PC-3 (cell line): ENCODE measurements around the gene CILP. TPM values are rescaled to one million over a fixed set of nuclear protein-coding genes. Genes with fewer than 3 reads are reported as not detected.

Experiments used
- ATAC-seq: fragments of 200-7000 bp; cut with Tn5 transposase; 2 replicates; pipeline ENCODE4 v1.9.1; 2020; ENCODE audit warnings: mild to moderate bottlenecking, moderate library complexity
- BruUV-seq: library from RNA; stranded (reverse); fragments of 400-500 nt; replicated peaks from 2 replicates; lab custom pipeline; 2021; lab: Mats Ljungman, UMichigan
- CTCF ChIA-PET: fragments of 300-600 bp; sonication (Branson Sonifier 250); formaldehyde crosslinking; loops from one replicate; lab custom pipeline; 2022; ENCODE audit warnings: antibody characterized with exemption; lab: Charles Lee
- POLR2A ChIA-PET: fragments of 300-600 bp; sonication (Branson Sonifier 250); formaldehyde crosslinking; loops from one replicate; lab custom pipeline; 2022; ENCODE audit warnings: antibody characterized with exemption; ENCODE audit not compliant: unreplicated experiment; lab: Charles Lee
- DNase-seq: peaks from one replicate; pipeline ENCODE4 v3.0.0-alpha.2; 2015
- H2AFZ ChIP-seq: fragments of 300-600 bp; sonication (generic); 2 replicates; pipeline ENCODE4 v1.6.0; 2016; ENCODE audit warnings: antibody characterized with exemption, low read length
- H3F3A ChIP-seq: fragments of 300-600 bp; sonication (generic); one replicate; pipeline ENCODE4 v1.6.0; 2017; ENCODE audit warnings: antibody characterized with exemption, low read length, control low read depth, mild to moderate bottlenecking; ENCODE audit not compliant: unreplicated experiment
- H3K27ac ChIP-seq: fragments of 300-600 bp; sonication (generic); 2 replicates; pipeline ENCODE4 v1.5.1; 2016; ENCODE audit warnings: mild to moderate bottlenecking, low read length
- H3K27me3 ChIP-seq: fragments of 300-600 bp; sonication (generic); 2 replicates; pipeline ENCODE4 v1.6.1; 2016; ENCODE audit warnings: low read length, mixed read lengths
- H3K36me3 ChIP-seq: fragments of 300-600 bp; sonication (generic); 2 replicates; pipeline ENCODE4 v1.6.1; 2016; ENCODE audit warnings: low read depth, mixed run types, low read length, mixed read lengths
- H3K4me1 ChIP-seq: fragments of 300-600 bp; sonication (generic); 2 replicates; pipeline ENCODE4 v1.5.1; 2016; ENCODE audit warnings: low read length; ENCODE audit not compliant: insufficient read depth
- H3K4me2 ChIP-seq: fragments of 300-600 bp; sonication (generic); 2 replicates; pipeline ENCODE4 v1.6.0; 2016; ENCODE audit warnings: low read length
- H3K4me3 ChIP-seq: fragments of 300-600 bp; sonication (generic); 2 replicates; pipeline ENCODE4 v1.5.1; 2016; ENCODE audit warnings: mild to moderate bottlenecking, low read length, mixed read lengths
- H3K79me2 ChIP-seq: fragments of 300-600 bp; sonication (generic); 2 replicates; pipeline ENCODE4 v1.6.1; 2017; ENCODE audit warnings: low read length, mixed read lengths
- H3K9ac ChIP-seq: fragments of 300-600 bp; sonication (generic); 2 replicates; pipeline ENCODE4 v1.6.0; 2016; ENCODE audit warnings: mild to moderate bottlenecking, low read length
- H3K9me2 ChIP-seq: fragments of 300-600 bp; sonication (generic); replicated peaks from 2 replicates; pipeline ENCODE4 v1.6.1; 2016; ENCODE audit warnings: mixed run types, low read length, mixed read lengths
- H3K9me3 ChIP-seq: fragments of 300-600 bp; sonication (generic); 2 replicates; pipeline ENCODE4 v1.6.1; 2016; ENCODE audit warnings: low read length, mixed read lengths
- H4K20me1 ChIP-seq: fragments of 300-600 bp; sonication (generic); 2 replicates; pipeline ENCODE4 v1.6.1; 2016; ENCODE audit warnings: low read length, mixed read lengths
- EZH2 ChIP-seq: fragments of 300-600 bp; sonication (generic); IDR thresholded peaks from one replicate; pipeline ENCODE4 v1.6.1; 2017; ENCODE audit warnings: antibody characterized with exemption, mild to moderate bottlenecking, low read length; ENCODE audit not compliant: unreplicated experiment
- EZH2phosphoT487 ChIP-seq: fragments of 300-600 bp; sonication (generic); IDR thresholded peaks from 2 replicates; pipeline ENCODE4 v1.6.1; 2018; ENCODE audit warnings: mild to moderate bottlenecking, antibody characterized with exemption, low read length, borderline replicate concordance
- intact Hi-C: fragments of 100-400 bp; cut with micrococcal nuclease; formaldehyde crosslinking; loops from 2 replicates; pipeline ENCODE4 v1.9.0; 2023
- total RNA-seq: library from RNA; depleted of rRNA; stranded (reverse); fragments of >200 nt; gene quantifications from 2 replicates; pipeline ENCODE4 v1.2.3, GENCODE V29; 2014
- TF ChIP-seq, protein P1 (sequence below): fragments of 300-600 bp; sonication (generic); conservative IDR thresholded peaks from 2 replicates; pipeline ENCODE4 v1.5.1; 2017; ENCODE audit warnings: antibody characterized with exemption, low read depth, mild to moderate bottlenecking, low read length

Gene CILP
- total RNA-seq, 1 experiment from 2014 or later, result not detected

DNA sequence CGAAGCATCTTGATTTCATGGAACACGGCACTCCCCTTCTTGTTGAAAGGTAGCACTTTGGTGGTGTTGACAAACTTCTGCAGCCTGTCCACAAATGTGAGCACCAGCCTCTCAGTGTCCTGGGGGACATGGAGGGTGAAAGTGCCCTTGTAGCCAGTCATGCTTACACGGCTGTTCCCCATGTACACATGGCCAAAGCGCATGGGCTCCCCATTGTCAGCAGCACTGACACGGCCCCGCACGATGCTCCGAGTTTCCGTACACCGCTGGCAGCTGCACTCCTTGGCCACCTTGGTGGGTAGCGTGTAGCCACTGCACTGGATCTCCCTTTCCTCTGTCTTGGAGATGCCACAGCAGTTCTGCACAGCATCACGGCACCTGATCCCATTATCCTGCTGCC lies 12.7 kb downstream of the CILP start:
- H3K4me3 ChIP-seq, result no peak overlapping the region
- no peak overlapping the region for H2AFZ ChIP-seq
- no peak for ATAC-seq
- no peak overlapping the region for H3K4me2 ChIP-seq
- no peaks in the 10 kb centered on the region for H3K79me2 ChIP-seq
- no peaks in the 10 kb centered on the region for H3K9me3 ChIP-seq
- TF ChIP-seq EZH2phosphoT487 (no peak), EZH2 (no peak)
- TF ChIP-seq, protein P1, sequence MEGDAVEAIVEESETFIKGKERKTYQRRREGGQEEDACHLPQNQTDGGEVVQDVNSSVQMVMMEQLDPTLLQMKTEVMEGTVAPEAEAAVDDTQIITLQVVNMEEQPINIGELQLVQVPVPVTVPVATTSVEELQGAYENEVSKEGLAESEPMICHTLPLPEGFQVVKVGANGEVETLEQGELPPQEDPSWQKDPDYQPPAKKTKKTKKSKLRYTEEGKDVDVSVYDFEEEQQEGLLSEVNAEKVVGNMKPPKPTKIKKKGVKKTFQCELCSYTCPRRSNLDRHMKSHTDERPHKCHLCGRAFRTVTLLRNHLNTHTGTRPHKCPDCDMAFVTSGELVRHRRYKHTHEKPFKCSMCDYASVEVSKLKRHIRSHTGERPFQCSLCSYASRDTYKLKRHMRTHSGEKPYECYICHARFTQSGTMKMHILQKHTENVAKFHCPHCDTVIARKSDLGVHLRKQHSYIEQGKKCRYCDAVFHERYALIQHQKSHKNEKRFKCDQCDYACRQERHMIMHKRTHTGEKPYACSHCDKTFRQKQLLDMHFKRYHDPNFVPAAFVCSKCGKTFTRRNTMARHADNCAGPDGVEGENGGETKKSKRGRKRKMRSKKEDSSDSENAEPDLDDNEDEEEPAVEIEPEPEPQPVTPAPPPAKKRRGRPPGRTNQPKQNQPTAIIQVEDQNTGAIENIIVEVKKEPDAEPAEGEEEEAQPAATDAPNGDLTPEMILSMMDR, result no peak
- H3F3A ChIP-seq, result no peaks in the 10 kb centered on the region
- H4K20me1 ChIP-seq, result no peaks in the 10 kb centered on the region
- no peak overlapping the region for H3K27ac ChIP-seq
- no peak overlapping the region for H3K9ac ChIP-seq
- no peaks in the 10 kb centered on the region for H3K4me1 ChIP-seq
- intact Hi-C loops, result no loop called here
- ChIA-PET POLR2A (no interaction called here), CTCF (interaction anchor here (0.6 kb wide), 1 partner anchor 73 kb away, joined by 3 read pairs; no protein-coding TSS in a partner anchor)
- H3K9me2 ChIP-seq, result no peaks in the 10 kb centered on the region
- H3K36me3 ChIP-seq, result no peaks in the 10 kb centered on the region
- no peak for DNase-seq
- no peaks in the 10 kb centered on the region for H3K27me3 ChIP-seq
- BruUV-seq, result no TSS peak

DNA sequence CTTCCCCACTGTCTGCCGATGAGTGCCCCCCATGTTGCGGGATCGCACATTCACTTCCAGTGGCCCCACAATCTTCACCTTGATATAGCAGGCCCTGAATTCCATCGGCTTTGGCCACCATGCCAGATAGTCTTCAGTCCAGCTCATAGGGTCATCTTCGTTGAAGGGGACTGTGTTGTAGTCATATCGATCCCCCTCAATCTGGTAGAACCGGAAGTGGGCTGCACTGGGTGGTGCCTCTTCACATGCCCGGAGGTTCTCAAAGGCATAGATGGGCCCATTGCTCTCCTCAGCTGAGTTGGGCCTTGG lies 14.0 kb downstream of the CILP start:
- H3F3A ChIP-seq, result no peaks in the 10 kb centered on the region
- BruUV-seq, result no TSS peak
- ChIA-PET POLR2A (no interaction called here), CTCF (no interaction called here)
- ATAC-seq, result no peak
- no peaks in the 10 kb centered on the region for H3K27me3 ChIP-seq
- DNase-seq, result no peak
- H3K27ac ChIP-seq, result no peak overlapping the region
- no peak overlapping the region for H3K9ac ChIP-seq
- TF ChIP-seq EZH2, result no peak
- no peak for TF ChIP-seq EZH2phosphoT487
- TF ChIP-seq, protein P1, result no peak
- no peak overlapping the region for H2AFZ ChIP-seq
- no peaks in the 10 kb centered on the region for H3K36me3 ChIP-seq
- H3K9me2 ChIP-seq, result no peaks in the 10 kb centered on the region
- no peaks in the 10 kb centered on the region for H3K9me3 ChIP-seq
- intact Hi-C loops, result no loop called here
- H3K79me2 ChIP-seq, result no peaks in the 10 kb centered on the region
- no peaks in the 10 kb centered on the region for H3K4me1 ChIP-seq
- H4K20me1 ChIP-seq, result no peaks in the 10 kb centered on the region
- no peak overlapping the region for H3K4me2 ChIP-seq
- no peak overlapping the region for H3K4me3 ChIP-seq

DNA sequence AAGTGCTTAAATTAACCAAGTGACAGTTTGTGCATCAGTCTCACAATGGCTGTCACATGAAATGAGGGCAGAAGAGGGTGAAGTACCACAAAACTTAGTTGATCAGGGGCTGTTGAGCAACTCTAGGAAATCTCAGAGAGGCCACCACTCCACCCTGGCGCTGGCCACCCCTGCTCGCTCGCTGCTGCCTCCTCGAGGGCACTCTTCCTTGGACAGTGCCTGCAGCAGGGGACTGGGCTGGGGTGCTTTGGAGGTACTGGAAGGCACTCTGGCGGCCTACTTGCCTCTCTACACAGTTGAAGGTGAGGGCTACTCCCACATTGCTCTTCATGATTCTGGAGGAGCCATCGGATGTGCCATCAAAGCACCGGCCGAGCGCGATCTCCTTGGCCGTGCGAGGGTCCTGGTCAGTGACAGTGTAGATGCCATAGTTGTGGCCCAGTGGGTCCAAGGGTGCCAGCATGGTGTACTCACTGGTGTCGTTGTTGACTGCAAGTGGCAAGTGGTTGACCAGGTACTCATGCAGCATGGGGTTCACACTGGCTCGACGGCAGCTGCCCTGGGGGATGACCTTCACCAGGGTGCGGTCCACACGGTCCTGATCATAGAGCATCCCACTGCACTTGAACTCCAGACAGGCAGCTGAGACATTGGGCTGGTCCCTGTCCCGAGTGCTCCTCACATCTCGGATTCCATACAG lies 14.5 kb downstream of the CILP start:
- intact Hi-C loops, result no loop called here
- POLR2A ChIA-PET, result interaction anchor here (0.7 kb wide), 1 partner anchor 303 kb away, joined by 5 read pairs; no protein-coding TSS in a partner anchor
- Histone ChIP-seq H3K4me1 (no peaks in the 10 kb centered on the region), H3K27ac (no peak overlapping the region), H3K27me3 (no peaks in the 10 kb centered on the region), H3K9me3 (no peaks in the 10 kb centered on the region), H3K9me2 (no peaks in the 10 kb centered on the region), H3K36me3 (no peaks in the 10 kb centered on the region), H3K4me2 (no peak overlapping the region), H3K9ac (no peak overlapping the region), H4K20me1 (no peaks in the 10 kb centered on the region), H3F3A (no peaks in the 10 kb centered on the region), H2AFZ (no peak overlapping the region), H3K4me3 (no peak overlapping the region), H3K79me2 (no peaks in the 10 kb centered on the region)
- CTCF ChIA-PET, result no interaction called here
- TF ChIP-seq EZH2, result no peak
- TF ChIP-seq EZH2phosphoT487, result no peak
- TF ChIP-seq, protein P1, result no peak
- no TSS peak for BruUV-seq
- no peak for ATAC-seq
- DNase-seq, result no peak
